Activated T-helper 1 cell treated with Interleukin-2 at 50 U/mL for 16 hours (primary cell): ENCODE data around the gene SERAC1.

Experiments used
- DNase-seq: peaks from one replicate; pipeline ENCODE4 v3.0.0-alpha.2; 2020; ENCODE audit warnings: low read depth

SERAC1 gene

DNA sequence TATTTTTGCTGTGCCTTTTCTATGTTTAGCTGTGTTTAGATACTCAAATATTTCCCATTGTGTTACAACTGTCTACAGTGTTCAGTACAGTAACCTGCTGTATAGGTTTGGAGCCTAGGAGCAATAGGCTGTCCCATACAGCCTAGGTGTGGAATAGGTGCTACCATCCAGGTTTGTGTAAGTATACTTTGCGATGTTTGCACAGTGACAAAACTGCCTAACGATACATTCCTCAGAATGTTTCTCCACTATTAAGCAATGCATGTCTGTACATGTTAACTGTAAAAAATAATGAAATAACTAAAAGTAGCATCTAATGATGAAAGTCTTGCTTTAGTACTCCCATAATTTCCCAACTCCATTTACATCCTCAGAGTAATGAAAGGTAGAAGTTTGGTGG, 46.0 kb downstream of the SERAC1 start:
- no peak for DNase-seq

DNA sequence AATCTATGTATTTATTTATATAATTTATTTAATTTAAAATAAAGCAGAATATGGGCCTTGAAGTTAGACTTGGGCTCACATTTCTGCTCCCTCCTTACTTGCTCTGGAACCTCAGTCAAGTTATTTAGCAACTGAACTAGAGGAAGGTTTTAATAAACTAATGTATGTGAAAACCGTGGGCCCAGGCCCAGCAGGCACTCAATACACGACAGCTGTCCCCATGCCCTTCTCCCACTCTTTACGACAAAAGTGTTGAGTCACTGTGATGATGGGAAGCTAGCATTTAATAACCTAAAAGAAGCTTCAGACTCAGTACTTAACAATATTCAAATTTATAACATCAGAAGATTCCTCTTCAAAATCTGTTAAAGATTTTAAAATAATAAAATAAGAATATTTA, 46.7 kb downstream of the SERAC1 start:
- no peak for DNase-seq

DNA sequence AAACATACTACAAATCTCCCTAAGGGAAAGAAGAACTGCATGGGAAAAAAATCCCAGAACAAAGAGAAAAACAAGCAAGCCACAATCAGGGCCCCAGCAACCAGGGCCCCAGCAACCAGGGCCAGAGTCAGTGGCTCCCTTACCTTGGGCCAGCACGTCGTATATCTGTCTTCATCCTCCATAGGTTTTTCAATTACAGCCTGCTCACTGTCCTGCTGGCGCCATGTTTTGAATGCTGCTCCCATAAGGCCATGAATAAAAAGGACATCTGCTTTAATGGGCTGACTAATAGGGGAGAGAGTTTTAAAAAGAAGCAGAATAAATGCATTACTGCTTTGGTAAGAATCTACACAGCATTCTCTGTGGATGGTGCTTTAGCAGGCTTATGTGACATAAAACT, 49.2 kb downstream of the SERAC1 start:
- no peak for DNase-seq

DNA sequence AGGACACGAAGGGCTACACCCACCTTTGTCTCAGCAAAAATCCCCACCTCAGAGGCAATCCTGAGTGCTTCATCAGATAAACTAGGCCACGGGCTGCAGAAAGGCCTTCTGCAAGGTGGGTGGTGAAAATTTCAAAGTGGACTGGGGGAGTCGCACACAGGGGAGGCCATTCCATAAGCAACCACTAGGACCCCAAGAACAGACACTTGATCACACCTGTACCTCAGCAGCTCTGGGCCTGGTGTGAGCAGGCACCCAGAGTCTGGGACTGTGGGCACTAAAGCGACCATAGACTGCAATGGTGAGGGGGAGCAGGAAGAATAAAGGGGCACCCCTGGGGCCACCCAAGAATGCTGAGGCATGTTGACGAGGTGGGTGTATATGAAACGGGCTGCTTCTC, 52.6 kb downstream of the SERAC1 start:
- DNase-seq, result no peak

DNA sequence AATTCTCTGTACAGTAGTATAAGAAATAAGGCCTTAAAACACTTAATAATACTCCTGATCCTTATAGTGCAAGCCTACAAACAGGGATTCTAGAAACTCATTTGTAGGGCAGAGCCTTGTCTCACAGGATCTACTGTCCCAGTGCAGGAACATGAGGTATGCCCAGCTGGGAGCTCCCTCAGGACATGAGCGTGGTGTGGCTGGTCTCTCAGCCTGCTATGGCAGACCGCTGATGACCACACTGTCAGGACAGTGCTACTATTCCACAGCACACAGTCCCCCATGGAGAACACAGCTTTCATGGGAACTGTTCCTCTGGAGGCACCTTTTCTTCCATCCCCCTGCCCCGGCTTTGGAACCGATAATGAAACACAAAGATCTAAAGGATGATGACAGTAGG, 53.0 kb downstream of the SERAC1 start:
- no peak for DNase-seq

DNA sequence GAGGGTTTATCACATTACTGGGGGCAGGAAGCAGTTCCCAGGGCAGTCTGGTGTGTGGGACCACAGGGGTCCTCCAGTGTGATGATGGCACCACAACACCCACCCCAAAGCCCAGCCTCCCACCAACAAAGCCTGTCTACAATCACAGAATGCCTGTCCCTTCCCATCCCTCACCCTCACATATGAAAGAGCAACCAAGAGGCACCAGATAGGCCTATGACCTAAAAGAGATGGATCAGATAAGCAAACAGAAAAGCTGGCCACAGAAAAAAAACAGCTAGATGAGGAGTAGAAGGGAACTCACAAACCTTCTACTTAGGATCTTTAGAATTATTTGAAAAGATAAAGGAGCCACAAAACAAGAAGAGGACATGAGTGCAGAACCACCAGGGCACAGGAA, 54.3 kb downstream of the SERAC1 start:
- no peak for DNase-seq

DNA sequence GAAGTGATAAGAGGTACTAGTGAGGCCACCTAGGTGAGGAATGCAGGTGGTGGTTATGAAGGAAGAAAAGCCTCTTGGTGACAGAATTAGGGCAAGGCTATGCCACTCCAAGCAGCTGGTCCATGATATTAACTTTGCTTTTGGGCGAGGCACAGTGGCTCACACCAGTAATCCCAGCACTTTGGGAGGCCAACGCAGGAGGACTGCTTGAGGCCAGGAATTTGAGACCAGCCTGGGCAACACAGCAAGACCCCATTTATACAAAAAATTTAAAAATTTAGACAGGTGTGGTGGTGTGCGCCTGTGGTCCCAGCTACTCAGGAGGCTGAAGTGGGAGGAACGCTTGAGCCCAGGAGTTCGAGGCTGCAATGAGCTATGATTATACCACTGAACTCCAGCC, 56.1 kb downstream of the SERAC1 start:
- no peak for DNase-seq

DNA sequence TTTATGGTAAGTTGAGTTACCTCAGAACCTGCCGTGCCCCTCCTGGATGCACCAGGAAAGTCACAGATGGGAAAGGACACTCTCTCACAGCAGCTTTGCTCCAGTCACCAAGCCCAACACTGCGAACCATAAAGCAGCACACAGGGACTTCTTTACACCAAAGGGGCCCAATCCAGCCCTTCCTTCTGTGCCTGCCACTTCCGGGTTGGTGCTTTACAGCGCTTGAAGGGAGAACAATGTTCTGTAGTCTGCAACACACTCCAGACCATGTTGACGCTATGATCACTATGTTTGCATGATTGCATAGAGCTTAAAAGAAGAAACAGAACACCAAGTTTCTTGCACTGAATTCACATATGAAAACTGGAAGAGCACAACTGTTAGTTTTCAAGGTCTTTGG, 57.1 kb downstream of the SERAC1 start:
- DNase-seq, result no peak

DNA sequence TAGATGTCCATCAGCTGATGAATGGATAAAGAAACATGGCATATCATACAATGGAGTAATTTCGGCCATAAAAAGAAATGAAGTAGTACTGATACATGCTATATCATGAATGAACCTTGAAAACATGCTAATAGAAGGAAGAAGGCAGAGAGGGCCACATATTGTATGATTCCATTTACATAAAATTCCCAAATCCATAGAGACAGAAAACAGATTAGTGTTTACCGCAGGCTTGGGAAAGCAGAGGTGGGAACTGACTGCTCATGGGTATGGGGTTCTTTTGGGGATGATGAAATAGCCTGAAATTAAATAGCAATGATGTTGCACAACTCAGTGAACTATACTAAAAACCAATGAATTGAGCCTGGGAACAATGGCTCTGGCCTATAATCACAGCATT, 58.3 kb downstream of the SERAC1 start:
- no peak for DNase-seq

DNA sequence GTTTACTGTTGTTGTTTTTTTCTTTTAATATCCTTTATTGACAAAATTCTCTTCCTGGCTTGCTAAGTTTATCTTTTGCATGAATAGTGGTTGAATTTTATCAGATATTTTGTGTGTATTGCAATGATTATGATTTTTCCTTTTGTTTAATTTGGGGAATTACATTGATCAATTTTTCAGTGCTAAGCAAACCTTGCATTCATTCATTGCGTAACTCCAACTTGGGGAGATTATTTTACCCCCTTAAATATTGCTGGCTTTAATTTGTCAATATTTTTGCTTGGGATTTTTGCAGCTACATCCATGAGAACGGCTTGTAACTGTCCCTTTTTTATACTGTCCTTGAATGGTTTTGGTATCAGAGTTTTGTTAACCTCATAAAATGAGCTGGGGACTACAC, 63.4 kb downstream of the SERAC1 start:
- DNase-seq, result no peak

DNA sequence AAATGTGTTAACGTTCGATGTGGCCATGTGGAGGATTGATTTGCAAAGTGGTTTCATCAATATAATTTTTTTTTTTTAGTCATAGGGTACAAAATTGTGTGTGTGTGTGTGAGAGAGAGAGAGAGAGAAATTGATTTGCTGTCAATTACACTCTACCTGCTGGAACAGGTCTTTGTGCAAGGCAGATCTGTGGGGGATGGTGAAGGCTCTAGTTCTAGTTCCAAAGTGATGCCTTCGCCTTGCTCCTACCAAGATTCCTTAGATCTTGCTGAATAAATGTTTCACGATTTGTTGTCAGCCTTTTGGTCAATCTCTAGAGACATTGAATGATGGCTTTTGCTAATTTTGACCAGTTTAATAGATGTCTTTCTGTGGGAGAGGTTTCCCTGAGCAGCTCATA, 64.8 kb downstream of the SERAC1 start:
- no peak for DNase-seq

DNA sequence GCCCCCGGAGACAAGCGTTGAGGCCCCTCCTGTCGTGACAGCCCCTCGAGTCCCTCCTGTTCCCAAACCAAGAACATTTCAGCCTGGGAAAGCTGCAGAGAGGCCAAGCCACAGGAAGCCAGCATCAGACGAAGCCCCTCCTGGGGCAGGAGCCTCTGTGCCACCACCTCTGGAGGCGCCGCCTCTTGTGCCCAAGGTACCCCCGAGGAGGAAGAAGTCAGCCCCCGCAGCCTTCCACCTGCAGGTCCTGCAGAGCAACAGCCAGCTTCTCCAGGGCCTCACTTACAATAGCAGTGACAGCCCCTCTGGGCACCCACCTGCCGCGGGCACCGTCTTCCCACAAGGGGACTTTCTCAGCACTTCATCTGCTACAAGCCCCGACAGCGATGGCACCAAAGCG, 72.4 kb downstream of the SERAC1 start:
- no peak for DNase-seq

DNA sequence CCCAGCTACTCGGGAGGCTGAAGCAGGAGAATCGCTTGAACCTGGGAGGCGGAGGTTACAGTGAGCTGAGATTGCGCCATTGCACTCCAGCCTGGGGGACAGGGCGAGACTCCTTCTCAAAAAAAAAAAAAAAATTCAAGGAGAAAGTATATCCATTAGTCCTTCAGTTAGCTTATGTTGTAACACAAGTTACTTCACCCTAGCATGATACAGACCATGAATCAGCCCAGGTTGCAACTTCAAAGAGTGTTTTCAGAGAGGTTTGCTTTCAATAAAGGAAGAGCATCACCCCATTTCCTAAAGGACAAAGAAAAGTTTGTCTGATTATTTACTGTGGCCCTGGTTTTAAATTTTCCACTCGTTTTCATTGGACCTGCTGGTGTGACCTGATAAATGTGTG, 73.0 kb downstream of the SERAC1 start:
- no peak for DNase-seq

DNA sequence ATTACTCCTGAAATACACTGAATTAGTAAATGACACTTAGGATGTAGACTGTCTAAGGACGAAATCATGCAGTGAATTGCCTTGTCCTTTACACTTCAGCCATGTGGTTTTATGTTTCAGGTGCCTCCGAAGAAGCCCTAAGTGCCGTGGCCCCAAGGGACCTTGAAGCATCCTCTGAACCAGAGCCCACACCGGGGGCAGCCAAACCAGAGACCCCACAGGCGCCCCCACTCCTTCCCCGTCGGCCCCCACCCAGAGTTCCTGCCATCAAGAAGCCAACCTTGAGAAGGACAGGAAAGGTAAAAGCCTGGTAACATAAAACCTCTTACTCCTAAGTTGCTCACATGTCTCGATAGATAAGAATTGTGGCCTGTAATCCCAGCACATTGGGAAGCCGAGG, 75.3 kb downstream of the SERAC1 start:
- DNase-seq, result no peak

DNA sequence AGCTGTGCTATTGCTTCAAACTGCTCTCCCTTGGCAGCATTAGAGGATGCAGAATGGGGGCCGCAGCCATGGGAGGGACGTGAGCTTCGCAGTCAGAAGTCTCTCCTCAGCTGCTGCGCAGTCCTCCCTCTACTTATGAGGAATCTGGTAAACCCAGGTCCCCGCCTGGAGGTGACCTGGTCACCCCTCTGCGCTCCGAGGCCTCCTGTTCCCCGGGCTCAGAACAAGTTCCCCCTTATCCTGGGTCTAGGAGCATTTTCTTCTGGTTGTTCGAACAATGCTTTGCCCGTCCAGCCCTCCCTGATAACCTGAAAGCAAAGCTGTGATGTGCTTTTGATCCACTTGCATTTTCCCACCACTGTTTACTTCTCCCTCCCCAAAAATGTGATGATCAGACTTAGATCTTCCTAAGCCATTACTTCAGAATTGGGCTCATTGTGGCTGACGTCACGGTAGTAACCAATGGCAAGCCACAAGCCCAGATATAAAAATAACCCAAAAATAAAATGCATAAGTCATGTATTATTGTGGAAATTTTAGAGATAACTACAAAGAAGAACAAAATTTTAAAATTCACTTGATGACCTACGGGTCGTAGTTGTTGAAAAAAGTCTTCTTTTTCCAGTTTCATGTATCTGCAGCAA, 80.7 kb downstream of the SERAC1 start:
- no peak for DNase-seq

DNA sequence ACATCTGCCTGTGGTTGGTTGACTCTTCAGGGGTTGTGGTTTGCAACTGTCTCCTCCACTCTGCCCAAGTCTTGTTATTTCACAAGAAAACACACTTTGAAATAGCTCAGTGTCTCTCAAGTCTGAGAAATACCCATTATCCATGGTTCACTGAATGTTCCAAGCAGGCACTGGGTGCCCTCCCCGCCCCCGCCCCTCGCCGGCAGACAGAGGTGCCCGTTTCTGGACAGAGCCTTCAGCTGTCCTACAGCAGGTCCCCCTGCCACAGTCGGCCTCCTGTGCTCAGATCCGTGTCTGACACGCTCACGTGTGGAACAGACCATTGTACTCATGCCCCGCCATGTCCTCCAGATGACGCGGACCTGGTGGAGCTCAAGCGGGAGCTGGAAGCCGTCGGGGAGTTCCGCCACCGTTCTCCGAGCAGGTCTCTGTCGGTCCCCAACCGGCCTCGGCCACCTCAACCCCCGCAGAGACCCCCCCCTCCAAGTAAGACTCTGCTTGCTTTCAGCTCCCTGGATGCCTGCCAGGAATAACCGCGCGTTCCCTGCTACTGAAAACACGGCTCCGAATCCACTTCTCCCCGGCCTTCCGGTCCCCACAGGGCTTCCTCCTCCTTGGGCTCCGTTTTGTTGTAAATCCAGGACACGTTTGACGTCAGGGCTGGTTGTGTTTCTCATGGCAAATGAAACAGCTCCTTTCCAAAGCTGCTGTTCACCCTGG, 81.4 kb downstream of the SERAC1 start:
- DNase-seq, result no peak

DNA sequence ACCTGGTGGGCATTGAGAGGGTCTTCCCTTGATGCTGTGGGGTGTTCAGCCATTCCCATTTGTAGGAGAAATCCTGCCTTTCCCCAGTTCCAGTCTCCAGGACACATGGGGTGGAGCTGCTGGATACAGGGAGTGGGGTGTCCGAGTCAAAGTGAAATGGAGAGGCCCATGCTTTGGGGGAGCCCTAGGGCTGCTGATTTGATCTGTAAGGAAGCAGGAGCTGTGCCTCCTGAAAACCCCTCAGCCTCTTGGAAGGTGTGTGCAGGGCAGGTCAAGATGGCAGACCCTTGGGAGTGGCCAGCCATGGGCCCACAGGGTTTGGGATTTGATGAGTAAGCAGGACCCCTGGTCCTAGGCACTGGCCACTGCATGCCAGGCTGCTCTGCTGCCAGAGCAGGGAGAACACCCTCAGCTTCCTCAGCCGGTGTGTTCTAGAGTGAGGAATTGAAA, 82.0 kb downstream of the SERAC1 start:
- no peak for DNase-seq

DNA sequence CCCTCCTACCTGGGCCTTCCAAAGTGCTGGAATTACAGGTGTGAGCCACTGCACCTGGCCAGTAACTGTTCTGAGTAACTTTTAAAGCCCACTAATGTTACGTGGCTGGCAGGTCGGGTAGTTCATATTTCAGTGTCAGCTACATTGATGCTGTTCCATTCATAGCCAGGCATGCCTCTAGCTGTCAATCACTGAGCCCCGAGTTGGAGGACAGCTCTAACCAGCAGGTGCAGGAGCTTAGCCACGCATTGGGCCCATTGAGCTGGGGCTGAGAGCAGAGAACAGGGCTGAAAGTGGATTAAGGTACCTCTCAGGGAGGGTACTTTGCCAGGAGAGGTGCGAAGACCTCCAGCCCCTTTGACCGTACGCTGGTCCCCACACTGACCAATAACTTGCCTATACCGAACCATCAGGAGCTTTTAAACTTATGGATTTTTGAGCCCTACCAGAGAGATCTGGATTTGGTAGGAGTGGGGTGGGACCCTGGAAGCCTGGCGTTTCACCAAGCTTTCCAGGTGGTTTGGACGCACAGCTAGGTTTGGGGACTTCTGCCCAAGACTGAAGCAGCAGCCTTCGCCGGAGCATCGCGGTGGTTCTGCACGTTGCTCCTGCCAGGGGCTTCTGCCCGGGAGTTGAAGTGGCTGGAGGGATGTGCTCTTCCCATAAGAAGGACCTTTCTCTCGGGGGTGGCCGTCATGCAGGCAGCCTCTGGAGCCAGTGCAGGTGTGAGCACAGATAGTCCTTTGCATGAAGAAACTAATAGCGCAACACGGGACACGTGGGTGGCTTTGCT, 82.6 kb downstream of the SERAC1 start:
- DNase-seq, result no peak

DNA sequence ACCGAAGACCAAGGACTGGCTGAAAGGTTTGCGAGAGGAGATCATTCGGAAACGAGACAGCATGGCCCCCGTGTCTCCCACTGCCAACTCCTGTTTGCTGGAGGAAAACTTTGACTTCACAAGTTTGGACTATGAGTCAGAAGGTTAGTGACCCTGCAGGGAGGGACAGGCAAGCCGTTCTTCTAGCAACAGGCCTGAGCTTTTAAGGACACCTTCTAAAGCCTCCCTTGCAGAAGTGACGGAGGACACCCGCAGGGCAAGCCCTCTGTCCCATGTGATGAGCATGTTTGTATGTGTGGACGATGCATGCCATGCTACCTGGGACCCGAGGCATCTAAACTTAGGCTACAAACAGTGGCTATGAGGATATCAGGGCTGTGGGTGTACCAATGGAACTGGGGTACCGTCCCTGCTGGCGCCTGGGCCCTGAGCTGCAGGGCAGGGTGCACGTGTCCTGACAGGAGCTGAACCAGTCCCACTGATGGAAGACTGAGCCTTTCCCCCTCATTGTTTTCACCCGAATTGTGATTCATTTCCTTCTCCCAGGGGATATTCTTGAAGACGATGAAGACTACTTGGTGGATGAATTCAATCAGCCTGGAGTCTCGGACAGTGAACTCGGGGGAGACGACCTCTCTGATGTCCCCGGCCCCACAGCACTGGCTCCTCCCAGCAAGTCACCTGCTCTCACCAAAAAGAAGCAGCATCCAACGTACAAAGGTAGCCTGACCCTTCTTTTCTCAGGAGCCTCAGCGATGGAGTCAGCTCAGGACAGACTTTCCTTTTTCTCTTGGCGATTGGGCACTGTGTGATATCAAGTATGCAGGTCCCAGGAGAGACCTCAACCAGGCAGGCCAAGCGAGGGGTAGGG, 84.4 kb downstream of the SERAC1 start:
- no peak for DNase-seq

DNA sequence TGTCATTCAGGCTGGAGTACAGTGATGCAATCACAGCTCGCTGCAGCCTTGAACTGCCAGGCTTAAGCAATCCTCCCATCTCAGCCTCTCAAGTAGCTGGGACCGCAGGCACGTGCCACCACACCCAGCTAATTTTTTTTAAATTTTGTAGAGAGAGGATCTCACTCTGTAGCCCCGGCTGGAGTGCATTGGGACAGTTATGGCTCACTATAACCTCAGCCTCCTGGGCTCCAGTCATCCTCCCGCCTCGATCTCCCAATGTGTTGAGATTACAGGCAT, 86.5 kb downstream of the SERAC1 start:
- no peak for DNase-seq

DNA sequence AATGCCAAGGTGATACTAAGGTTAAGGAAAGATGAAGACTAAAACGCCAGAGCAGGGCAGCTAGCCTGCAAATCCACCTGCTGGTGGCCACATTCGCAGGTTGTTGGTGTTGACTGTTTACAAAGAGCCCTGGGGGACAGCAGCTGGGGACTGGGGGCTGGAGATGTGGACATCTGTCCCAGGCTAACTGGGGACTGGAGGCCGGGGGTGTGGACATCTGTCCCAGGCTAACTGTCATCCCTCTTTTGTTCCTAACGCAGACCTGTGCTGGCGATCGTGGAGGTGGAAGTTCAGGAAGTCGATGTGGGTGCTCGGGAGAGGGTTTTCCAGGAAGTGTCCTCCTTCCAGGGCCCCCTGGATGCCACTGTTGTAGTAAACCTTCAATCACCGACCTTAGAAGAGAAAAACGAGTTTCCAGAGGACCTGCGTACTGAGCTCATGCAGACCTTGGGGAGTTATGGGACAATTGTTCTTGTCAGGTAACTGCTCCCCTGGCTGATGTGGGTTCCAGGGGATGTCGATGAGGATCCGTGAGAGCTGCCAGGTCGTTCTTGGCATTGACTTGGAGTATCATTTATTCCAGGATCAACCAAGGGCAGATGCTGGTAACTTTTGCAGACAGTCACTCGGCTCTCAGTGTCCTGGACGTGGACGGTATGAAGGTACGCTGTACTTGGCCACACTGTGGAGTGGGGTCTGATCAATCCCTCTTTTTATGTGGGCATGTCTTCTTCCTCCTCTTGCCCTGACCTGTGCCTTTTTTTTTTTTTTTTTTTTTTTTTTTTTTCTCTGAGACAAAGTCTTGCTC, 87.0 kb downstream of the SERAC1 start:
- no peak for DNase-seq

DNA sequence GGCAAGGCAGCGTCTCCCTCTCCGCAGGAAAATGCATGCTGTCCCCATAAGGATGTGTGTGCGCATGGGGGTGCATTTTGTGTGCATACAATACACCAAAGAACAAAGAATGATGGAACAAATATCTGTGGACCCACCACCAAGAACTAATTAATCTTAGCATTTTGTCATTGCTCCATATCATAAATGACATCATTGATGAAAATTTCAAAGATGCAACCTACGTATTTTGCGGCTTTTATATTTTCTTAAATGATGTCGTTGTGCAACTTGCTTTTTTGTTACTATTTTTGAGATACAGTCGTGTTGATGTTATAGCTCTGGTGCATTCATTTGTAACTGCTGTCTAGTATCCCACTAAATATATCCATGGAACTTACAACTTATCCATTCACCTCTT, 89.7 kb downstream of the SERAC1 start:
- no peak for DNase-seq
